Measurements from ENCODE around the gene SNX1.

- TF ChIP-seq, protein P1, sequence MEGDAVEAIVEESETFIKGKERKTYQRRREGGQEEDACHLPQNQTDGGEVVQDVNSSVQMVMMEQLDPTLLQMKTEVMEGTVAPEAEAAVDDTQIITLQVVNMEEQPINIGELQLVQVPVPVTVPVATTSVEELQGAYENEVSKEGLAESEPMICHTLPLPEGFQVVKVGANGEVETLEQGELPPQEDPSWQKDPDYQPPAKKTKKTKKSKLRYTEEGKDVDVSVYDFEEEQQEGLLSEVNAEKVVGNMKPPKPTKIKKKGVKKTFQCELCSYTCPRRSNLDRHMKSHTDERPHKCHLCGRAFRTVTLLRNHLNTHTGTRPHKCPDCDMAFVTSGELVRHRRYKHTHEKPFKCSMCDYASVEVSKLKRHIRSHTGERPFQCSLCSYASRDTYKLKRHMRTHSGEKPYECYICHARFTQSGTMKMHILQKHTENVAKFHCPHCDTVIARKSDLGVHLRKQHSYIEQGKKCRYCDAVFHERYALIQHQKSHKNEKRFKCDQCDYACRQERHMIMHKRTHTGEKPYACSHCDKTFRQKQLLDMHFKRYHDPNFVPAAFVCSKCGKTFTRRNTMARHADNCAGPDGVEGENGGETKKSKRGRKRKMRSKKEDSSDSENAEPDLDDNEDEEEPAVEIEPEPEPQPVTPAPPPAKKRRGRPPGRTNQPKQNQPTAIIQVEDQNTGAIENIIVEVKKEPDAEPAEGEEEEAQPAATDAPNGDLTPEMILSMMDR (IDR thresholded peaks at IDR 0.05) = no peak
- TF ChIP-seq POLR2A (IDR thresholded peaks at IDR 0.05) = no peak
Observed at GRCh38 chr15:64082757-64083156, 13.0 kb upstream of the SNX1 start.
